Neural progenitor cell (in vitro differentiated cells): ENCODE data around the gene PITX3.

Source experiments
- CTCF ChIP-seq: fragments of 200-600 bp; sonication (generic); IDR thresholded peaks from 2 replicates; pipeline ENCODE4 v1.5.1; 2017; ENCODE audit warnings: antibody characterized with exemption, mild to moderate bottlenecking
- EZH2 ChIP-seq: fragments of 200-600 bp; sonication (generic); IDR thresholded peaks from 2 replicates; pipeline ENCODE4 v1.6.1; 2017; ENCODE audit warnings: antibody characterized with exemption, mild to moderate bottlenecking, moderate library complexity

DNA sequence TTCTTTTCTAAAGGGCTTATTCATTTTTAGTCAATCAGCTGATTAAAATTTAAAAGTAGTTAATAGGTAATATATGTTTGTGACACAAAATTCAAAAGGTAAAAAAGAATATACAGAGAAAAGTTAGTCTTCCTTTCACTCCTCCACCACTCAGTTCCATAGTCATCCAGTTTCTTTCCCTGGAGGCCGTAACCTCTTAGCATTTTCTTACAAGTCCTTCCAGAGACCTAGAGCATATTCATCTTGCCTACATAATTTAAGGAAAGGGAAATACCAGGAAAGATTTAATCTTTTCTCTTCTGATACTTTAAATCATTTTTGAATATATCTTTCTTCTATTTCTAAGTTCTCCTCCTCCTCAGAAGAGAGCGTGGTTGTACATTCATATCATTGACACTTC, 14.1 kb upstream of the PITX3 start:
- TF ChIP-seq EZH2 (no peak), CTCF (no peak)
